ENCODE measurements around the gene TRAF4. TPM values are rescaled to one million over a fixed set of nuclear protein-coding genes. Genes with fewer than 3 reads are reported as not detected.
A peak's percentile ranks its signal among the peaks of the same experiment; 100 is the strongest.

Gene TRAF4
- 13.8 TPM for polyA plus RNA-seq

- H3K36me3 Mint-ChIP-seq = peaks cover 2% of the 10 kb centered on the region
- peaks cover 4% of the 10 kb centered on the region for H3K27me3 Mint-ChIP-seq
- H3K4me3 Mint-ChIP-seq = peak within 1 kb of the TSS; percentile 93 to 99 (median 96)
- no peaks in the 10 kb centered on the region for H3K9me3 Mint-ChIP-seq
- peak within 1 kb of the TSS; percentile 99 to 100 (median 100) for H3K27ac Mint-ChIP-seq
- H3K4me1 Mint-ChIP-seq = peaks cover 25 to 32% (median 29%) of the 10 kb centered on the region in 3 donors
These were observed at the start of gene TRAF4 for GRCh38 chr17:28743243-28744103. TRAF4 (plus strand) TSS chr17:28744011; CDS start chr17:28744113, 102 bp downstream.

DNA sequence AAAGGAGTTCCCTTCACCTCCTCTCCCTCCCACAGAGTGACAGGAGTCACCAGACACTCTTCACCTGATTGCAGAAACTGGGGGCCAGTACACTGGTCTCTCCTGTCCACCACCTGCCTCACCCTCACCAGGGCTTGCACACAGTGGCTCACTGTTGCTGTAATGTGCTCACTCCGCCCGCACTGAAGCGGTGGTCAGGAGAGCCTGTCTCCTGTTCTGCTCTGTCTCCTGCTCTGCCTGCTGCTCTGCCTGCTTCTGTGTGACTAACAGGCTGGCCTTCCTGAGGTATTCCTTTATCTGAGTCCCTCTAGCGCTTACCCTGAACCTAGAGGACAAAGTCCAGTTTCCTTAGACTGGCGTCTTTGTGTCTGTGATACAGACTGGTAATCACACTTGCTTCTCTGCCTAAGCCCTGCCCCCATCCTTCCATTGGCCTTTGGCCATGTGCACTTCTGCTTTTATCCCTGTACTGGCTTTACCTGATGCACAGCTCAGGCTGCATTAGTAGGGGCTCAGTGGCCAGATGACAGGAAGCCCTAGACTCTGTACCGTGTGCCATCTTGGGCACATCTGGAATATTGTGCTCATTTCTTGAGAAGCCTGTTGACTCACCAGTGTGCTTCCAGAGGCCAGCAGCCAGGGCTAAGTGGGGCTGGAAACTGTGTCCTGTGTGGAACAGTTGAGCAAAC is 45.4 kb upstream of the TRAF4 start:
- Mint-ChIP-seq H3K36me3 (peaks cover 2% of the 10 kb centered on the region), H3K27ac (peak overlapping the region in 1 of 3 donors; percentile 69), H3K9me3 (no peaks in the 10 kb centered on the region), H3K4me1 (peaks cover 0 to 2% (median 0%) of the 10 kb centered on the region in 3 donors), H3K27me3 (no peaks in the 10 kb centered on the region), H3K4me3 (peak overlapping the region in 2 of 4 donors; percentile 39 to 52)

- Mint-ChIP-seq H3K27ac (no peak overlapping the region), H3K36me3 (peaks cover 2% of the 10 kb centered on the region), H3K9me3 (no peaks in the 10 kb centered on the region), H3K27me3 (no peaks in the 10 kb centered on the region), H3K4me3 (no peak overlapping the region), H3K4me1 (peaks cover 0 to 2% (median 0%) of the 10 kb centered on the region in 3 donors)
These were observed 43.5 kb upstream of the TRAF4 start for GRCh38 chr17:28700278-28700677.

DNA sequence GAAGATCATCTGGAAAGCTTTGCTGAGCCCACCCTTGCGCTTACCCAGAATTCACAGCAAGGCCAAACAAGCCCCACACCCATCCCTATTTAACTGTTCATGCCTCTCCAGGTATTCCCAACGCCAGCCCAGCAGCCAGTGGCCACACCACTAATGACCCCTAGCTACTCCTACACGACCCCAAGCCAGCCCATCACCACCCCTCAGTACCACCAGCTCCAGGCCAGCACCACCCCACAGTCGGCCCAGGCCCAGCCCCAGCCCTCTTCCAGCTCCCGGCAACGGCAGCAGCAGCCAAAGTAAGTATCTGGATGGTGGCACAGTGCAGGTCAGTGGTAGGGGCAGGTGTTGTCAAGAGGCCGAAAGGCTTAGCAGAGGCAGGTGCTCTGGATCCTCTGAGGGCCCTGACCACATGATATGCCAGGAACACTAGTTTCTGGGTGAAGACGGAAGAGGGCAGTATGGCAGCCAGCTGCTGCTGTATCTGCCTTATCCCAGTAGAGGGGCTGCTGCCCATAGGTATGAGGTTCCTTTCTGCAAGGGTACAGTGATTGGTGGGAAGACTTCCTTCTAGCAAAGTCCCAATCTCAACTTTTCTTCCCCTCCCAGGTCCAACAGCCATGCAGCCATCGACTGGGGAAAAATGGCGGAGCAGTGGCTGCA is 42.9 kb upstream of the TRAF4 start:
- Mint-ChIP-seq H3K27ac (no peak overlapping the region), H3K27me3 (no peaks in the 10 kb centered on the region), H3K36me3 (peaks cover 2% of the 10 kb centered on the region), H3K4me3 (no peak overlapping the region), H3K4me1 (peaks cover 0 to 5% (median 1%) of the 10 kb centered on the region in 3 donors), H3K9me3 (no peaks in the 10 kb centered on the region)

GRCh38 chr17:28702026-28702751 is 41.6 kb upstream of the TRAF4 start:
- H3K4me3 Mint-ChIP-seq = no peak overlapping the region
- no peaks in the 10 kb centered on the region for H3K9me3 Mint-ChIP-seq
- peaks cover 2% of the 10 kb centered on the region for H3K36me3 Mint-ChIP-seq
- peaks cover 0 to 5% (median 1%) of the 10 kb centered on the region in 3 donors for H3K4me1 Mint-ChIP-seq
- no peak overlapping the region for H3K27ac Mint-ChIP-seq
- H3K27me3 Mint-ChIP-seq = no peaks in the 10 kb centered on the region

DNA sequence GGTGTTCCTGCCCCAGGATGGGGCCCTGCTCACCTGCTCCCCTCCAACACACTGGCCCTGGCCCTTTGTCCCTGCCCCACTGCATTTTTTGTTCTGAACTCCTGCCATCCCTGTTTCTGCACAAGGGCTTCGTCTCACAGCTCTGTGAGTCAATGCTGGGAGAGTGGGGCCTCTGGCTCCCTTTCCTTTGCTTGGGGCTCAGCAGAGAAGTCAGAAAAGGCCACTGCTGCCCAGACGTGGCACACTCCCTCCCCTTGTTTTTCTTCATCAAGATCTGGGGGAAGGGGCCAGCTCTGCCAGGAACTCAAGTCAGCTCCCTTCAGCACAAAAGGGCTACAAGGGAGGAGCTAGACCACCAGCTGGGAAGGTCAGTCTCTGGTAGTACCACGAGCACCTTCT is 41.1 kb upstream of the TRAF4 start:
- Mint-ChIP-seq H3K4me1 (peaks cover 0 to 5% (median 1%) of the 10 kb centered on the region in 3 donors), H3K9me3 (no peaks in the 10 kb centered on the region), H3K27me3 (no peaks in the 10 kb centered on the region), H3K36me3 (peaks cover 2% of the 10 kb centered on the region), H3K27ac (peak overlapping the region in 1 of 3 donors; percentile 35), H3K4me3 (no peak overlapping the region)

GRCh38 chr17:28703552-28704218 is 40.1 kb upstream of the TRAF4 start:
- H3K27me3 Mint-ChIP-seq = no peaks in the 10 kb centered on the region
- no peaks in the 10 kb centered on the region for H3K9me3 Mint-ChIP-seq
- peaks cover 0 to 5% (median 4%) of the 10 kb centered on the region in 3 donors for H3K4me1 Mint-ChIP-seq
- peaks cover 2% of the 10 kb centered on the region for H3K36me3 Mint-ChIP-seq
- no peak overlapping the region for H3K4me3 Mint-ChIP-seq
- H3K27ac Mint-ChIP-seq = no peak overlapping the region

DNA sequence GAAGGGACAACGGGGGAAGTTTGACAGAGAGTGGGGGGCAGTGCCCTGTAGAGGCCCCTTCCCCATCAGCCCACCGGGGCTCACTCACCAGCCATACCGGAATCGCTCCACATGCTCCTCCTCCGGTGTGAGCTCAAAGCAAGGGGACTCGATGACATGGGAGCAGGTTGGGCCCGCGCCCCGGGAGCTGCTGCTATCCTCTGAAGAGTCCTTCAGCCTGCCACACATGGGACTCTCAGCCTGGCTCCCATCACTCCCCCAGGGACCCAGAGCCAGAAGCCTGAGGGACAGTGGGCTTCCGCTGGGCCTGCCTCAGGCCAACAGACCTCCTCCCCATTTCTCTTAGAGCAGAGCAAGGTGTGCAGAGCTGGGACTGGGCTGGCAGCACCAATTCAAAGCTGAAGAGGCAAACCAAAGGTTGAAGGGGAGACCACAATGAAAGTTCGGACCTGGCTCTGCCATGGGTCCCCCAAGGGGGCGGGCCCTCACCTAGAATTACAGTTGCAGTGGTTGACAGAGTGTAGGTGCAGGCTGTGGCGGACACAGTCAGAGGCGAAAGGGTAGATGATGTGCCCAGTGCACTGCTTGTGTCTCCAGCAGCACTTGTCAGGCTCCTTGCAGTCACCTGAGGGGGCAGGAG is 39.5 kb upstream of the TRAF4 start:
- no peak overlapping the region for H3K4me3 Mint-ChIP-seq
- H3K36me3 Mint-ChIP-seq = peaks cover 2% of the 10 kb centered on the region
- no peaks in the 10 kb centered on the region for H3K9me3 Mint-ChIP-seq
- peaks cover 0 to 5% (median 4%) of the 10 kb centered on the region in 3 donors for H3K4me1 Mint-ChIP-seq
- H3K27ac Mint-ChIP-seq = no peak overlapping the region
- no peaks in the 10 kb centered on the region for H3K27me3 Mint-ChIP-seq

DNA sequence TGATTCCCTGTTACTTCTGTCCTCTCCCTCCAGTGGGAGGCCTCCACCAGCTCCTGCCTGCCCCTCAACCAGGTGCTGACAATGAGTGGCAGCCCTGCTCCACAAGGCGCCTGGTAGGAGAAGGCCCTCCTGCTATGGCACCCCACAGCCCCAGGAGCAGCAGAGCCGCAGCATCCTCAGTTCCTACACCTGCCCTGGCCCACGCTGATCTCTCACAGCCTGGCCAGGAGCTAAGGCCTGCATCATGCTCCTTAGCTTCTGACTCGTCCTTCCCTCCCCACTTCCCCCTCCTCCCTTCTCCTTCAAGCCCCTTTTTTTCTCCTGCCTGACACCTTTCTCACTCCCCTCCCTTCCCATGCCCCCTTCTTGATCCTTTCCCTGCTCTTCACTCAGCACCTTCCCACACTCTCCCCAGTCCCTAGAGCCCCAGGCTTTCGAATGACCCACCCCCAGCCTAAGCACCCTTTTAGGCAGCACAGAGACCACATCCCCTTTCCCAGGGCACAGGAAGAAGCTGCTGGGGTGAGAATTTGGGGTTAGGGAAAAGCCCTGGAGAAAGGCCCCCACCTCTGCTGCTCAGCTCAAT is 38.6 kb upstream of the TRAF4 start:
- no peaks in the 10 kb centered on the region for H3K27me3 Mint-ChIP-seq
- peaks cover 0 to 5% (median 4%) of the 10 kb centered on the region in 3 donors for H3K4me1 Mint-ChIP-seq
- no peaks in the 10 kb centered on the region for H3K9me3 Mint-ChIP-seq
- peak overlapping the region in 1 of 3 donors; percentile 80 for H3K27ac Mint-ChIP-seq
- H3K36me3 Mint-ChIP-seq = peaks cover 2% of the 10 kb centered on the region
- no peak overlapping the region for H3K4me3 Mint-ChIP-seq

- Mint-ChIP-seq H3K27me3 (no peaks in the 10 kb centered on the region), H3K4me1 (peaks cover 5 to 7% (median 6%) of the 10 kb centered on the region in 3 donors), H3K9me3 (no peaks in the 10 kb centered on the region), H3K36me3 (peaks cover 2% of the 10 kb centered on the region), H3K27ac (peak overlapping the region in 2 of 3 donors; percentile 80 to 92), H3K4me3 (no peak overlapping the region)
These were observed 38.0 kb upstream of the TRAF4 start for GRCh38 chr17:28705728-28706334.

DNA sequence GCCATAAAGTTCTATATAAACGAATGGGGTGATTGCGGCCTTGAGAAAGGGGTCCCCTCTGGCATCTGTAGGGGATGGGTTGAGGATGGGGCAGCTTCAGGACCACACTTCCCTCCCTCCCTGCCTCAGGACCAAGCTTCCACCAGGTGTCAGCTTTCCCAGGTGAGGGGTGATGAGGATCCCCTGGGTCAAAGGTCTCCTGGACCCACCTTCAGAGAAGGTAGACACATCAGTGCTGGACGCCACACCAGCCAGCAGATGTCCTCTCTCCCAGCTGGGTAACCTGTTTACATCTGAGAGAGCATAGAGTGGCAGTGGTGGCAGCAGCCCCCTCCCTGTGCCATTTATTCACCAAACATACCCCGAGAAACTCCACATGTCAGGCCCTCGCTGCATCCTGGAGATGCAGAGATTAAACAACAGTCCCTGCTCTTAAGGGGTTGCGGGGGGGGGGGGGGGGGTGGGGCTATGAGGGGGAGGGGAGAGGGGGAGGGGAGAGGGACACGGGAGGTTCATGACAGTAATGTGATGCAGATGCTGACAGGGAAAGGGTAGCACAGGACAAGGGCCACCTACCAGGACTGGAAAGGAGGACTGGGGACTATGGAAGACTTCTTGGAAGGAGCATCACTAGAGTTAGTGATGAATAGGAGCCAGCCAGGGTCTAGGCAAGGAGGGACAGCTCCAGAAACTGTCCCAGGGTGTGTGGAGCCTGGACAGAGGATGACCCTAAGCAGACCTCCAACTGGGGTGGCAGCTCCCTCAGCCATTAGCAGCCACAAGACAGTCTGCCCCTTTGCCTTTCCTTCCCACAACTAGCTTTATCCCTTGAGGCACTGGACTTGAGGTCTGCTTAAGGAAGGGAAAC is 37.1 kb upstream of the TRAF4 start:
- Mint-ChIP-seq H3K9me3 (no peaks in the 10 kb centered on the region), H3K4me1 (peaks cover 6 to 9% (median 8%) of the 10 kb centered on the region in 3 donors), H3K4me3 (peak overlapping the region in 1 of 4 donors; percentile 73), H3K36me3 (peaks cover 2% of the 10 kb centered on the region), H3K27ac (no peak overlapping the region), H3K27me3 (no peaks in the 10 kb centered on the region)

DNA sequence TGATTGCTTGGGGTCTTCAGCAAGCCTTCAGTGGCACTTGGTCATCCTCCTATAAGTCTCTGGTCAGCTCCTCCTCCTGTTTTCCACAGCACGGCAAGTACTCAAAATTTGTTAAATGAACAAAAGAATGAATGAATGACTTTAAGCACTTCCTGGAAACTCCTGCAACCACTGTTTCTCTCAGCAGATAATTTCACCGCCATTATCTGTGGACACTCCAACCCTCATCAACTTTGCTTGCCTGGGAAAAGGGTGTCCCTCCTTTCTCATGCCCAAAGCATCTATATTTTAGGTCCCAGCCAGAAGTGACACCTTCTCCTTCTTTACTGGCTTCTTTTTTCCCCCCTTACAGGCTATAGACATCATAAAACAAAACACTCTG is 36.5 kb upstream of the TRAF4 start:
- no peaks in the 10 kb centered on the region for H3K9me3 Mint-ChIP-seq

More for the DNA sequence above, 36.5 kb upstream of the TRAF4 start:
- Mint-ChIP-seq H3K36me3 (no peaks in the 10 kb centered on the region), H3K4me1 (peaks cover 7 to 12% (median 8%) of the 10 kb centered on the region in 3 donors), H3K27ac (peak overlapping the region in 1 of 3 donors; percentile 30), H3K4me3 (peak overlapping the region in 1 of 4 donors; percentile 73), H3K27me3 (no peaks in the 10 kb centered on the region)

All from IgD-negative memory B cell (primary cell).